GM12878 (cell line): ENCODE measurements around the gene DDX24.

Experiments used
- CHD2 ChIP-seq: IDR thresholded peaks from 2 replicates; pipeline ENCODE4 v1.6.1; 2011; ENCODE audit warnings: low read depth, low read length, improper control_type of control experiment, borderline replicate concordance
- POLR2AphosphoS5 ChIP-seq: IDR thresholded peaks from 2 replicates; pipeline ENCODE4 v1.6.1; 2011; ENCODE audit warnings: mild to moderate bottlenecking, low read length, inconsistent platforms
- YY1 ChIP-seq: IDR thresholded peaks from 2 replicates; pipeline ENCODE4 v1.6.1; 2011; ENCODE audit warnings: low read depth, mild to moderate bottlenecking, low read length

DNA sequence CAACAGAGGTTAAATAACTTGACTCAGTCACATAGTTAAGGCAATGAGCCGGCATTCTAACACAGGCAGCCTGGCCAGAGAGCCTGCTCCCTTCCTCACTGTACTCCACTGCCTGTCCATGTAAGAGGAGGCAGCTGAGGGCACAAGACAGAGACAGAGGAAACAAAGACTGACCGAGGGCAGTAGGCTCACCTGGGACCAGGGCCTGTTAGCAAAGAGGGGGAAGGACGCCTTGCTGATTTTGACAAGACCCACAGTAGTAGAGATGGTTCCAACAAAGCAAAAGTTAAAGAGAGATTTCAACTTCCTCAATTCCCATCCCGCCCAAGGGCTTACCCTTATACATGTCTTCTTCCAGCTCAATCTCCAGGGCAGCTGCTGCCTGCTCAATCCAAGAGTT is 28.3 kb downstream of the DDX24 start:
- TF ChIP-seq POLR2AphosphoS5 (no peak), CHD2 (no peak), YY1 (no peak)
